Body of pancreas (tissue), 4 donors: ENCODE data around the gene TSHZ3.

Experiments
- CTCF ChIP-seq, 7 experiments: fragments of 450-650 bp in 4 of 7; fragments of 200-600 bp in 3 of 7; sonication (generic) in 3 of 7; IDR thresholded peaks; one replicate each; pipeline ENCODE4 v1.5.1; 2016 to 2019; ENCODE audit warnings: antibody characterized with exemption in 7 of 7
- POLR2A ChIP-seq, 3 donors: fragments of 450-650 bp; IDR thresholded peaks; one replicate each; pipeline ENCODE4 v1.6.1; 2016; ENCODE audit warnings: antibody characterized with exemption in 3 of 3, mild to moderate bottlenecking in 2 of 3

GRCh38 chr19:31307071-31307669 lies 42.1 kb downstream of the TSHZ3 start:
- no peak for TF ChIP-seq CTCF (IDR thresholded peaks at IDR 0.05)
- no peak for TF ChIP-seq POLR2A (IDR thresholded peaks at IDR 0.05)
